Activated CD8-positive, alpha-beta memory T cell treated with anti-CD3 and anti-CD28 coated beads, Interleukin-2, amount 10 ng/mL, durations not matched to agents 7 days and 5 days (primary cell): Measurements from ENCODE around the gene FCGBP. TPM values are rescaled to one million over a fixed set of nuclear protein-coding genes. Genes with fewer than 3 reads are reported as not detected.
"Not testable (repeated sequence)": the region's sequence is repeated elsewhere in the genome, so short reads cannot be mapped to it uniquely, and the experiment has no call there.

Experiments used
- ATAC-seq: fragments of 150-1000 bp; cut with Tn5 transposase; one replicate; pipeline ENCODE4 v1.10.0; 2021; ENCODE audit warnings: moderate library complexity
- CTCF ChIA-PET: fragments of 350-600 bp; sonication (Branson Sonifier 250); formaldehyde crosslinking; loops from one replicate; lab custom pipeline; 2021; ENCODE audit warnings: antibody characterized with exemption; lab: Charles Lee
- DNase-seq: peaks from one replicate; pipeline ENCODE4 v3.0.0-alpha.2; 2020
- H3K27ac Mint-ChIP-seq: one replicate; pipeline ENCODE4 v1.8.0; 2021; ENCODE audit warnings: mild to moderate bottlenecking, mixed read lengths
- H3K27me3 Mint-ChIP-seq: one replicate; pipeline ENCODE4 v1.8.0; 2021; ENCODE audit warnings: mixed read lengths
- H3K36me3 Mint-ChIP-seq: one replicate; pipeline ENCODE4 v1.8.0; 2021; ENCODE audit warnings: mild to moderate bottlenecking, mixed read lengths
- H3K4me1 Mint-ChIP-seq: one replicate; pipeline ENCODE4 v1.8.0; 2021; ENCODE audit warnings: mixed read lengths
- H3K4me3 Mint-ChIP-seq: one replicate; pipeline ENCODE4 v1.8.0; 2021; ENCODE audit warnings: mild to moderate bottlenecking, moderate library complexity, mixed read lengths
- H3K9me3 Mint-ChIP-seq: one replicate; pipeline ENCODE4 v1.8.0; 2022; ENCODE audit warnings: low read depth, mixed read lengths
- total RNA-seq, 2 experiments: library from RNA; stranded (reverse); gene quantifications; one replicate each; pipeline ENCODE4 v1.2.3, GENCODE V29; 2021

Gene FCGBP
- total RNA-seq, 2 experiments from 2014 or later = 0.93 to 3.2 TPM

- Mint-ChIP-seq H3K36me3 (peaks cover 6% of the 10 kb centered on the region), H3K9me3 (no peaks in the 10 kb centered on the region), H3K27me3 (no peaks in the 10 kb centered on the region), H3K27ac (no peak overlapping the region), H3K4me1 (peaks cover 24% of the 10 kb centered on the region), H3K4me3 (no peak overlapping the region)
- ATAC-seq (no peak), DNase-seq (no peak)
- CTCF ChIA-PET = no interaction called here
These were observed 32.2 kb upstream of the FCGBP start for GRCh38 chr19:39966617-39967016.

DNA sequence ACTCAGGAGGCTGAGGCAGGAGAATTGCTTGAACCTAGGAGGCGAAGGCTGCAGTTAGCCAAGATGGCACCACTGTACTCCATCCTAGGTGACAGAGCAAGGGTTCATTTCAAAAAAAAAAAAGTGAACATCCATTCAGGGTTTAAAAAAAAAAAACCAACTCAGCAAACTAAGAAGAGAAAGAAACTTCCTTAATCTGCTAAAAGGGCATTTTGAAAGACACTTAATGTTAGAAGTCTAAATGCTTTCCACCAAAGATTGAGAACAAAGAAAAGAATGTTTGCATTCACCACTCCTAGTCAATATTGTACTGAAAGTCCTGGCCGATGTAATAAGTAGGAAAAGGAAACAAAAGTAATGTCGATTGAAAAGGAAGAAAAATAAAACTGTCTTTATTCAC, 29.5 kb upstream of the FCGBP start:
- no peak for ATAC-seq
- no peaks in the 10 kb centered on the region for H3K27me3 Mint-ChIP-seq
- peaks cover 2% of the 10 kb centered on the region for H3K36me3 Mint-ChIP-seq
- no peaks in the 10 kb centered on the region for H3K9me3 Mint-ChIP-seq
- DNase-seq = no peak
- CTCF ChIA-PET = no interaction called here
- no peak overlapping the region for H3K27ac Mint-ChIP-seq
- H3K4me3 Mint-ChIP-seq = no peak overlapping the region
- H3K4me1 Mint-ChIP-seq = peaks cover 11% of the 10 kb centered on the region

GRCh38 chr19:39959407-39959806, 25.0 kb upstream of the FCGBP start:
- H3K27ac Mint-ChIP-seq, H3K9me3 Mint-ChIP-seq, H3K36me3 Mint-ChIP-seq, CTCF ChIA-PET, H3K27me3 Mint-ChIP-seq, H3K4me3 Mint-ChIP-seq, ATAC-seq, H3K4me1 Mint-ChIP-seq, DNase-seq: not testable (repeated sequence)

- ATAC-seq, H3K4me1 Mint-ChIP-seq, H3K36me3 Mint-ChIP-seq, H3K27me3 Mint-ChIP-seq, H3K9me3 Mint-ChIP-seq, CTCF ChIA-PET, H3K27ac Mint-ChIP-seq, H3K4me3 Mint-ChIP-seq, DNase-seq: not testable (repeated sequence)
These were observed 24.5 kb upstream of the FCGBP start for GRCh38 chr19:39958942-39959341.

DNA sequence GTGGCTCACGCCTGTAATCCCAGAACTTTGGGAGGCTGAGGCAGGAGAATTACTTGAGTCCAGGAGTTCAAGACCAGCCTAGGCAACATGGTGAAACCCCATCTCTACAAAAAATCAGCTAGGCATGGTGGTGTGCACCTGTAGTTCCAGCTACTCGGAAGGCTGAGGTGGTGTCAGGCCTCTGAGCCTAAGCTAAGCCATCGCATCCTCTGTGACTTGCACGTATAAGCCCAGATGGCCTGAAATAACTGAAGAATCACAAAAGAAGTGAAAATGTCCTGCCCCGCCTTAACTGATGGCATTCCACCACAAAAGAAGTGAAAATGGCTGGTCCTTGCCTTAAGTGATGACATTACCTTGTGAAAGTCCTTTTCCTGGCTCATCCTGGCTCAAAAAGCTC, 23.5 kb upstream of the FCGBP start:
- H3K27ac Mint-ChIP-seq, H3K9me3 Mint-ChIP-seq, DNase-seq, CTCF ChIA-PET, ATAC-seq, H3K36me3 Mint-ChIP-seq, H3K4me3 Mint-ChIP-seq, H3K27me3 Mint-ChIP-seq: not testable (repeated sequence)
- H3K4me1 Mint-ChIP-seq = peaks cover 18% of the 10 kb centered on the region

DNA sequence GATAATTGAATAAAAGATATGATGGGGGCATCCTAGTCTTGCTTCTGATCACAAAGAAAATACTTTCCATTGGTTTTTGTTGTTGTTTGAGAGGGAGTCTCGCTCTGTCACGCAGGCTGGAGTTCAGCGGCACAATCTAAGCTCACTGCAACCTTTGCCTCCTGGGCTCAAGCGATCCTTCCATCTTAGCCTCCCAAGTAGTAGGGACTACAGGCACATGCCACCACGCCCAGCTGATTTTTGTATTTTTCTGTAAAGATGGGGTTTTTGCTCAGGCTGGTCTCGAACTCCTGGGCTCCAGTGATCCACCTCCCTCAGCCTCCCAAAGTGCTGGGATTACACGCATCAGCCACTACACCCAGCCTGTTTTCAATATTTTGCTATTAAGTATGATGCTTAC, 19.5 kb upstream of the FCGBP start:
- Mint-ChIP-seq H3K4me3 (no peak overlapping the region), H3K27ac (peak overlapping the region; percentile 66), H3K9me3 (no peaks in the 10 kb centered on the region), H3K27me3 (no peaks in the 10 kb centered on the region), H3K36me3 (peaks cover 4% of the 10 kb centered on the region), H3K4me1 (peaks cover 30% of the 10 kb centered on the region)
- DNase-seq (peak; percentile 31), ATAC-seq (peak; percentile 20)
- CTCF ChIA-PET = interaction anchor here (0.6 to 3.0 kb wide), 4 partner anchors 14 to 80 kb away, joined by 3 to 24 read pairs (median 4); partner anchors contain the start of gene PSMC4

GRCh38 chr19:39951686-39952085, 17.3 kb upstream of the FCGBP start:
- DNase-seq = peak; percentile 35
- H3K27ac Mint-ChIP-seq = no peak overlapping the region

GRCh38 chr19:39951065-39951650, 16.7 kb upstream of the FCGBP start:
- Mint-ChIP-seq H3K27me3 (no peaks in the 10 kb centered on the region), H3K27ac (no peak overlapping the region), H3K9me3 (no peaks in the 10 kb centered on the region), H3K4me3 (no peak overlapping the region), H3K36me3 (peaks cover 8% of the 10 kb centered on the region), H3K4me1 (peaks cover 30% of the 10 kb centered on the region)
- DNase-seq (peak; percentile 25), ATAC-seq (no peak)
- CTCF ChIA-PET = interaction anchor here (0.8 to 1.5 kb wide), 3 partner anchors 9 to 18 kb away, joined by 3 to 5 read pairs (median 3); no protein-coding TSS in a partner anchor

More at GRCh38 chr19:39951686-39952085, 17.3 kb upstream of the FCGBP start:
- Mint-ChIP-seq H3K4me1 (peaks cover 30% of the 10 kb centered on the region), H3K36me3 (peaks cover 8% of the 10 kb centered on the region), H3K9me3 (no peaks in the 10 kb centered on the region), H3K27me3 (no peaks in the 10 kb centered on the region), H3K4me3 (no peak overlapping the region)
- CTCF ChIA-PET = interaction anchor here (0.8 to 1.5 kb wide), 2 partner anchors 10 to 18 kb away, joined by 3 to 5 read pairs; no protein-coding TSS in a partner anchor
- ATAC-seq = no peak

- Mint-ChIP-seq H3K9me3 (no peaks in the 10 kb centered on the region), H3K4me1 (peaks cover 35% of the 10 kb centered on the region), H3K4me3 (no peak overlapping the region), H3K27me3 (no peaks in the 10 kb centered on the region), H3K27ac (no peak overlapping the region), H3K36me3 (peaks cover 12% of the 10 kb centered on the region)
- DNase-seq (peak; percentile 12), ATAC-seq (no peak)
- CTCF ChIA-PET = interaction anchor here (0.6 kb wide), 1 partner anchor 20 kb away, joined by 3 read pairs; no protein-coding TSS in a partner anchor
These were observed 14.8 kb upstream of the FCGBP start for GRCh38 chr19:39949026-39949747.

- no peaks in the 10 kb centered on the region for H3K27me3 Mint-ChIP-seq
- H3K4me3 Mint-ChIP-seq = no peak overlapping the region
- ATAC-seq (no peak), DNase-seq (peak; percentile 1)
- peaks cover 11% of the 10 kb centered on the region for H3K36me3 Mint-ChIP-seq
- H3K9me3 Mint-ChIP-seq = no peaks in the 10 kb centered on the region
- H3K27ac Mint-ChIP-seq = no peak overlapping the region
- H3K4me1 Mint-ChIP-seq = peaks cover 33% of the 10 kb centered on the region
- CTCF ChIA-PET = interaction anchor here (2.3 kb wide), 1 partner anchor 24 kb away, joined by 16 read pairs; the partner anchor contains the start of gene PSMC4
These were observed 12.1 kb upstream of the FCGBP start for GRCh38 chr19:39946532-39946931.

DNA sequence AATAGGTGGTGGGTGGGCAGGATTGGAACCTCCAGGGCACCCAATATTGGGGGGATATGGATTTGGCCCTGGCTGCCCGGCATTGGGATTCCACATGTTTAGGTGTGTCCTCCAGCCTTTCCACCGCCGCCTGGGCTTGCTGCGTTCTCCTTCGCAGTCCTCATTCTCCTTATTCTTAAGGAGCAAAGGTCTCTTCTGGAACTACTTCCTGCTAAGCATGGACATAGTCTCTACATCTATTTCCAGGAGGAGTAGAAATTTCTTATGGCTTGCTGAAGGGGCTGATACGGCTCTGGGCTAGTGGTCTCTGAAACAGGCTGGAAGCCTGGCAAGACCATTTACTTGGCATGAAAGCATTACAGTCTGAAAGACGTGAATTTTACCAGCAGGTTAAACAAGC, 9.2 kb upstream of the FCGBP start:
- H3K9me3 Mint-ChIP-seq = no peaks in the 10 kb centered on the region
- peak overlapping the region; percentile 78 for H3K27ac Mint-ChIP-seq
- H3K27me3 Mint-ChIP-seq = no peaks in the 10 kb centered on the region
- H3K36me3 Mint-ChIP-seq = peaks cover 27% of the 10 kb centered on the region
- H3K4me3 Mint-ChIP-seq = no peak overlapping the region
- no peak for ATAC-seq
- DNase-seq = peak; percentile 29
- CTCF ChIA-PET = interaction anchor here (1.5 to 5.6 kb wide), 2 partner anchors 26 to 100 kb away, joined by 4 to 68 read pairs; partner anchors contain the start of gene PSMC4
- H3K4me1 Mint-ChIP-seq = peaks cover 46% of the 10 kb centered on the region

- Mint-ChIP-seq H3K4me1 (peaks cover 50% of the 10 kb centered on the region), H3K4me3 (peak overlapping the region; percentile 53), H3K27ac (peak overlapping the region; percentile 87), H3K9me3 (no peaks in the 10 kb centered on the region), H3K27me3 (no peaks in the 10 kb centered on the region), H3K36me3 (peaks cover 23% of the 10 kb centered on the region)
- peak; percentile 37 for DNase-seq
- CTCF ChIA-PET = interaction anchor here (0.6 to 5.6 kb wide), 4 partner anchors 9 to 614 kb away, joined by 3 to 68 read pairs (median 4); partner anchors contain the start of gene PSMC4
- ATAC-seq = no peak
These were observed 7.9 kb upstream of the FCGBP start for GRCh38 chr19:39942366-39942730.

DNA sequence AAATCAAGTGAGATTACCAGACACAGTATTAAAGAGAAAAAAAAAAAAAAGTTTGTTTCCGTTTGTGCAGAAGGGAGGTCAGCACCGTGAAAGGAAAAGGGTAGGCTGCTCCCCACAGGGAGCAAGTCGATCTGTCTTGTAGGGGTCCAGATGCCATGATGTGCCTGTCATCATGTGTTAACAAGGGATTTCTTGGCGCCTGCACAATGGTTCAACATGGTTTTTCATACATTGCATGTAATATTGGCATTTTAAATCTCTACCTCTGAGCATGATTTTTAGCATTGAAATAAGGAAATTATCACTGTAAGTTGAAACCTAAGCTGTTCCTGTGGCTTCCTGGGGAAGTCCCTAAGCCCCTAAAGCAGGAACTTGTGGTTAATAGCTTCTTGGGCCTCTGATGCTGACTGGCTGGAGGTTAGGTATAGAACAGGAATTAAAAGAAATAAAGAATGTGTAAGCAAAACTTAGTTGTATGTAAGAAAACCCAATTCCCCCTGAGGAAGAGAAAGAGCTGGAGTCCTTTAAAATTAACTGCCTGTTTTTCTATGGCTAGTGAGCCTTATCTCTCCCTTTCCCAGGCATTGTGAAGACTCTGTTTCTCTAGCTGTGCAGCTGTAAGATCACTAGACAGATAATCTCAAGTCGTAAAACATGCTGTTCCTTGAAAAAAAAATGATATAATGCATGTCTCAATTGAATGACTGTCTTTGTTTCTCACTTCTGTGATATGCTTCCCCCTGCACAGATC, 7.4 kb upstream of the FCGBP start:
- H3K27me3 Mint-ChIP-seq = no peaks in the 10 kb centered on the region
- peak; percentile 80 for ATAC-seq
- peaks cover 56% of the 10 kb centered on the region for H3K4me1 Mint-ChIP-seq
- DNase-seq = peak; percentile 82
- CTCF ChIA-PET = interaction anchor here (0.6 to 5.6 kb wide), 3 partner anchors 10 to 161 kb away, joined by 3 to 68 read pairs (median 5); partner anchors contain the start of gene PSMC4
- peaks cover 23% of the 10 kb centered on the region for H3K36me3 Mint-ChIP-seq
- peak overlapping the region; percentile 87 for H3K27ac Mint-ChIP-seq
- no peaks in the 10 kb centered on the region for H3K9me3 Mint-ChIP-seq
- peak overlapping the region; percentile 53 for H3K4me3 Mint-ChIP-seq
